HG02943 (cell line): ENCODE measurements around the gene BRSK1.

Source experiments
- ATAC-seq: cut with Tn5 transposase; IDR thresholded peaks from one replicate; pipeline ENCODE4 v1.9.1; 2021; ENCODE audit warnings: mild to moderate bottlenecking, low read depth, moderate library complexity; ENCODE audit not compliant: unreplicated experiment

The BRSK1 gene

GRCh38 chr19:55283548-55284377, at the start of gene BRSK1:
BRSK1 (plus strand) TSS chr19:55283997; CDS start chr19:55284443, 446 bp downstream.
- no peak for ATAC-seq

DNA sequence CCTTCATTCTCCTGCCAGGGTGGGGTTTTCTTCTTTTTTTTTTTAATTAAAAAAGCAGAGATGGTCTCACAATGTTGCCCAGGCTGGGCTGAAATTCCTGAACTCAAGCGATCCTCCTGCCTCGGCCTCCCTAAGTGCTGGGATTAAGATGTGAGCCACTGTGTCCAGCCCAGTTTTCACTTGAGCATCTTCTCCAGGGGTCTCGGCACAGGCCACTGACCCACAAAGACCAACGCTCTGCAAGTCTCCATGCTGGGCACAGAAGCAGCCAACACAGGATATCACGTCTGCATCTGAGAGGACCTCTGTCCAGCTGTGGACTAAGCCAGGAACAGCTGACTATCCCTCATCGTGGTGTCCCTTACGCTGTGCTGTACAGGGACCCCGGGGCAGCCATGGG, 45.8 kb upstream of the BRSK1 start:
- ATAC-seq, result no peak

DNA sequence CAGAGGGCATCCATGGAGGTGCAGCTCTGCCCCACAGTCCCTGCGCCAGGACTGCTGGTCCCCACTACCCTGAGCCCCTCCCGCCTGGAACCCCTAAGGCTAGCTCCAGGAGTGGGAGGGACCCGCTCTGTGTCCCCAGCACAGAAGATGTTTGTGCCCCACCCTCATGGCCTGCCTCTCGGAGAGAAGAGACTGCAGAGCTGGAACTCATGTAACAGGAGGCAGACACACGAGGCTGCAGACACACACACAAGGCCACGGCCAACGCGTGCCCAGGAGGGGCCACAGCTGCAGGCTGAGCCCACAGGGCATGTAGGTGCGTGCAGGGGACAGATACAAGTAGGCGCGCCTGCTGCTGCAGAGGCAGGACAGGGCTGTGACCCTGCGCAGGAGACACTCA, 44.8 kb upstream of the BRSK1 start:
- no peak for ATAC-seq

DNA sequence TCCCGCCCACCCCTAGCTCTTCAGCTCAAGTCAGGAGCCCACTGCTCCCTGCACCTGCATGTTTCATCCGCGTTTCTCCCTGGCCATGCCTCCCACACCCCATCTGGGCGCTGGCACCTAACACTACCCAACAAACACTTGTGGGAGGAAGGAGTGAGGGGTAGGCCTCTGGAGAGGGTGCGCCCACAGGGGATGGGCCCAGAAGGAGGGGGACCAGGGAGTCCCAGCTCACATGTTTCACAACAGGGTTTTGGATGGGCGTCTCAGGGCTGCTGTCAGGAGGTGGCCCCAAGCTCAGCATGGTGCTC, 43.1 kb upstream of the BRSK1 start:
- no peak for ATAC-seq

DNA sequence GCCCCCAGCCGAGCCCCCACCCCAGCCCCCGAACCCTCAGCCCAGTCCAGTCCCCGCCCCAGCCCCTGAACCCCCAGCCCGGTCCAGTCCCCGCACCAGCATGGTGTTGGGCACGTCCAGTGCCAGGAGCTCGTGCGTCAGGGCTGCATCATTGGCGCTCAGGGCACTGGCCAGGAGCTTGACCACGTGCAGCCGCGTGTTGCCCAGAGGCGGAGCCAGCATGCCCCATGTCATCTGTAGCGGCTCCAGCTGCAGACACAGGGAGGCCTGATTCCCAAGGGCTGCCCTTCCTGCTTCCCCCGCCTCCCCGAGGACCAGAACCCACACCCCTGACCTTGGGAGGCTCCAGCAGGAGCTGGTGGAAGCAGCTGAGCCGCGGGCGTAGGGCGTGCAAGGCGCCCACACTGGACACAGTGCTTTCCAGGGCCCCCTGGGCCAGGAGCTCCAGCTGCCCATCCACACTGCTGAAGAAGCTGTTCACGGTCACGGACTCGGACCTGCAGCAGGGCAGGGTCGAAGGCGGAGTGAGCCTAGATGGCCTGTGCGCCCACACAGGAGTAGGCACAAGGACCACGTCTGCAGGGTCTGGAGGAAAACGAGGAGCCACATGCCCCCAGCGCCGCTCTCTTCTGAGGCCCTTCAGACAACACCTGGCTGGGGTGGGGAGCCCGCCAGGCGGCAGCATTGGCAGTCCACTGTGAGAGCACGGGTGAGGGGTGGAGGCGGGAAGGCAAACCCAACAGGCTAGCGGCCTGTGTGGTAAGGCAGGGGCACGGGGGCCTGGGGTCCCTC, 42.5 kb upstream of the BRSK1 start:
- no peak for ATAC-seq

DNA sequence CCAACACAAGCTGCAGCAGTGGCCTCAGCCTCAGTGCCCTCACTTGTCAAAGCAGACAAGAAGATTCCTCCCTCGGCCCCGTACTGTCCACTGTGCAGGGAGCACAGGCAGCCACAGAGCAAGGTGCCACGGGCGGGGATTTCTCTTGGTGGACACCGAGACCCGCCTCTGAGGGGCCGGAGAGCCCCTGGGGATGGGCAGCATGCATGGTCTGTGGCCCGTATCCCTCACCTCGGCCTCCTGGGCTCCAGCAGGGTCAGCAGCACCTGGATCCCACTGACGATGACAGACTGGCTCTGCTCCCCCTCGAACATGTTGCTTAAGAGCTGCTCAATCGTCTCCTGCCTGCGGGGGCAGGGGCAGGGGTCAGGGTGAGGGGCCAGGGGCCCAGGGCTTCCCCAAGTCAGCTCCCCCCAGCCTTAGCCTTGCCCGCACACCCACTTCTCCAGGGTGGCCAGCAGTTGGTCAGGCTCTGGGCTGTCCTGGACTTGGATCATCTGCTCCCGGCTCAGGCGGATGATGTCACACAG, 41.8 kb upstream of the BRSK1 start:
- no peak for ATAC-seq

DNA sequence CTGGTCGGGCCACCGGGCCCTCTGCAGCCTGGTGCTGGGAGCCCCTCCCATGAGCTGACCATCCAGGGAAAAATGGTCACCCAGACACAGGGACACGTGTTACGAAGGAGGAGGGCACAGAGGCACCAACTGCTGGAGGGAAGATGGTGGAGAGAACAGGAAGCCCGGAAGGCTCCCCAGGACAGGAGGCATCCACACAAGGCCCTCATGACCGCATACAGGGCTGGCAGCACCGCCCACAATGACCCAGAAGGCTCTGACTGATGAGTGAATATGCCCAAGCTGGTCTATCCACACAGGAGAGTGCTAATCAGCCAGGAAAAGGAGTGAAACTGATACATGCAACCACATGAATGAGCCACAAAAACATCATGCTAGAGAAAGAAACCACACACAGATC, 41.3 kb upstream of the BRSK1 start:
- no peak for ATAC-seq

- no peak for ATAC-seq
These were observed 39.7 kb upstream of the BRSK1 start for GRCh38 chr19:55244004-55244680.

GRCh38 chr19:55245236-55245904, 38.4 kb upstream of the BRSK1 start:
- ATAC-seq, result no peak

GRCh38 chr19:55246462-55247451, 37.0 kb upstream of the BRSK1 start:
- no peak for ATAC-seq

DNA sequence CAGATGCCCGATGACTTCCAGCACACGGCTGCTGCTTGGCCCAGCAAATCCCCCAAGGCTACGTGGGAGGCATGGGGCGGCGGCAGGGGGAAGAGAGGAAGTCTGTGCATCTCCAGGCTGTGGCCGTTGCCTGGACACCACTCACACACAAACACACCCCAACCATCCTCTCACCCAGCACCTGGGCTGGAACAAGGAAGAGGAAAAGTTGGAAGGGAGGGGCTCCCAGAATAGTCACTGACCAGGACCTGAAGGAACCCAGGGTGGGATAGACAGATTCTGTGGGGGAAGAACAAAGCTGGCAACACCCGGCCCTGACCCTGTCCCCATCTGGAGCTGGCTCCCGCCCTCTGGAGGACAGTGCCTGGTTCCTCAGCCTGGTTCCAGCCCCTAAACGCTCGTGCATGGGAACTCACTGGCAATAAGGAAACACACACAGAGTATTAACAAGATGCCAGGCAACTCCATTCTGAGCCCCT, 36.1 kb upstream of the BRSK1 start:
- no peak for ATAC-seq

- ATAC-seq, result no peak
These were observed 35.6 kb upstream of the BRSK1 start for GRCh38 chr19:55248166-55248675.

DNA sequence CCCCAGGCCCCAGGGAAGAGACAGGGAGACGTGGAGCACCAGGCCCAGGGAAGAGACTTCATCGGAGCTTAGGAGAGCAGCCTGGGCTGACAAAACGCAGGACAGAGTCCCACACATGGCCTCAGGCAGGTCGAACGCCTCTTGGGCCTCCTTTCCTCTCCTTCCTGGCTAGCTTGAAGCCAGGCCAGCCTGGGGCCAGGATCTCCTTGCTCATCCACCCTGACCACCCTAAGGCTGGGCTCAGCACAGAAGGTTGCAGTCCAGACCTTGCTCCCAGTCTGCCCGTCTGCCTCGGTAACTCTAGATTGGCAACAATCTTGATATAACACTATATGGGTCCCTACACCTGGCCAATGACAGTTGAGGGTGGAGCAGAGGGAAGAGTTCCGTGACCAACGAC, 35.1 kb upstream of the BRSK1 start:
- ATAC-seq, result no peak

GRCh38 chr19:55249841-55250240, 34.0 kb upstream of the BRSK1 start:
- ATAC-seq, result no peak

- no peak for ATAC-seq
These were observed 33.3 kb upstream of the BRSK1 start for GRCh38 chr19:55250262-55251036.

- no peak for ATAC-seq
These were observed 32.3 kb upstream of the BRSK1 start for GRCh38 chr19:55251341-55252081.

- no peak for ATAC-seq
These were observed 30.8 kb upstream of the BRSK1 start for GRCh38 chr19:55252760-55253663.
